ENCODE data around the gene TNFRSF19. TPM values are rescaled to one million over a fixed set of nuclear protein-coding genes. Genes with fewer than 3 reads are reported as not detected.

The TNFRSF19 gene
- total and polyA plus RNA-seq, 3 experiments from 2014 or later: not detected

DNA sequence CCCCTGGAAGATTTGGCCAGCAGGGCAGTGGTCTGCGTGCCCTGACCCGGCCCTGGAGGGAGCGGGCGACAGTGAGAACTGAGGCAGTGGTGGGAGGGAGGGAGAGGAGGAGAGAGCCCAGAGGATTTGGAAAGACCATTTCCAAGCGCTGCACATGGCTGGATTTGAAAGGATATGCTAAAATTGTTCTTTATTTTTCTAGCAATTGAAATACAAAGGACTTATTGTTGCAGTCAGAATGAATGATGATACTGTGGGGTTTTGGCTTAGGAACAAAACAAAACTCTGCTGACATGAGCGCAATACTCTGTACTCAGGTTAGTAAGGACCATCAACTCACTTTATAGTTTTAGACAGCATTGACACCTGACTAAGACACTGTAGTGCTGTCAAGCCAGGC lies 69.5 kb downstream of the TNFRSF19 start:
- H3K4me3 ChIP-seq (ENCODE audit: low read length): no peak overlapping the region
- no peaks in the 10 kb centered on the region for H3K36me3 ChIP-seq (ENCODE audit: insufficient read depth, low read length)
- Mint-ChIP-seq H3K27ac (no peak overlapping the region), H3K4me3 (no peak overlapping the region), H3K36me3 (no peaks in the 10 kb centered on the region), H3K4me1 (no peaks in the 10 kb centered on the region), H3K9me3 (peaks cover 0 to 2% (median 0%) of the 10 kb centered on the region in 5 donors), H3K27me3 (peaks cover 0 to 1% of the 10 kb centered on the region in 2 donors)
- H3K27me3 ChIP-seq (ENCODE audit: insufficient read depth, low read length, poor library complexity, severe bottlenecking): no peaks in the 10 kb centered on the region
- POLR2A ChIA-PET: no interaction called here
- CTCF ChIA-PET: interaction anchor here (0.7 kb wide), 1 partner anchor 10 kb away, joined by 3 read pairs; no protein-coding TSS in a partner anchor
- H3K9me3 ChIP-seq (ENCODE audit: low read length): no peaks in the 10 kb centered on the region
- H3K4me1 ChIP-seq (ENCODE audit: insufficient read depth, low read length): no peaks in the 10 kb centered on the region
- H3K27ac ChIP-seq (ENCODE audit: low read depth, low read length): no peak overlapping the region
- DNase-seq: no peak

DNA sequence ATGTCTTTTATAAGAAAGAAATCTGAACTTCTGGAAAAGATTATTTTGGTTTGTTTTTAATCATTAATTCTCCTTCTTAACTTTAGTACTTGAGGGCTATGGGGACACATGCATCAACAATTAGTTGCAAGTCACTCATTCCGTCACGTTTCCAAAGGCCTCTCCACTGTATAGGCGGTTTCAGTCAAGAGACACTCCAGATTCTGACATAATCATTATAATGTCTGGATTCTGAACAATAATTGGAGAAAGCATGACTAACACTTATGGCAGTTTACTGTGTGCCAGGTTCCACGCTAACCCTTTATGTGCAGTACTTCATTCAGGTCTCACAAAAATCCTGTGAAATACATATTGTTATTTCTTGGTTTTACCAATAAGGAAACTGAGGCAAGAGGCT lies 71.9 kb downstream of the TNFRSF19 start:
- H3K27ac Mint-ChIP-seq: no peak overlapping the region
- no peaks in the 10 kb centered on the region for H3K9me3 ChIP-seq (ENCODE audit: low read length)
- no peaks in the 10 kb centered on the region for H3K36me3 ChIP-seq (ENCODE audit: insufficient read depth, low read length)
- H3K4me1 ChIP-seq (ENCODE audit: insufficient read depth, low read length): no peaks in the 10 kb centered on the region
- DNase-seq: no peak
- no peak overlapping the region for H3K27ac ChIP-seq (ENCODE audit: low read depth, low read length)
- H3K4me3 Mint-ChIP-seq: no peak overlapping the region
- ChIA-PET CTCF (no interaction called here), POLR2A (no interaction called here)
- H3K27me3 Mint-ChIP-seq: peaks cover 1 to 14% of the 10 kb centered on the region in 2 donors
- no peaks in the 10 kb centered on the region for H3K36me3 Mint-ChIP-seq
- H3K4me3 ChIP-seq (ENCODE audit: low read length): no peak overlapping the region
- no peaks in the 10 kb centered on the region for H3K27me3 ChIP-seq (ENCODE audit: insufficient read depth, low read length, poor library complexity, severe bottlenecking)
- no peaks in the 10 kb centered on the region for H3K4me1 Mint-ChIP-seq
- peaks cover 0 to 2% (median 0%) of the 10 kb centered on the region in 5 donors for H3K9me3 Mint-ChIP-seq

DNA sequence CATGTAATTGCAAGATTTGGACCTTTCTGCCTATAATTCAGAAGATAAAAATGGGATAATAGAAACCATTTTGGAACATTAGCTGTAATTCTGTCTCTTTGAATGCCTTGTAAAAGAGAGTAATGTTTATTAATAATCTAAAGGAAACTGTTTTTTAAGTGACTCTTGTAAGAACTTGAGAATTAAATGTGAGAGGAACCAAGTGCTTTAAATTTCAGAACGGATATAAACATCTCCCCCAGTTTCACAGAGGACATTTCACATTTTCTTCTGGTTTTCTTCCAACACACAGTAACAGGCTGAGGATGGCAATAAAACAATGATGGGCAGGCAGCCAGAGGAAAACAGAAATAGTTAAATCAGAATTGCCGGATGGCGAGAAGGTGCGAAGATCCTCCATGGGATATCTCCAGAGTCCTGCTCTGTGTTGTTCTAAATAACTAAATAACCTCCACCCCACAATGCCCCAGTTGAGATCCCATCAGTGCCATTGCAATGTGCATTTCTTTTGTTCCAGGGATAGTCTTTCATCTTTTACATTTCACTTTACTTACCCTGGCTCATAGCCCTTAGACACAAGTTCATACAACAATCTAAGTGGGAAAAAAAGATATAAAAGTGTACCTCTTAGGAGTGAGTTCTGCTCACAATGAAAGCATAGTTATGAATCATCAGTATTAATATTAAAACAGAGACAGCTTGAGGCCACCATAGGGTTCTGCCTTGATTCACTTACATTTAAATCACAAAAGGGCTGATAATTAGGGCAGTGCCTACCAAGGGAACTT lies 73.3 kb downstream of the TNFRSF19 start:
- POLR2A ChIA-PET: no interaction called here
- CTCF ChIA-PET: no interaction called here
- Mint-ChIP-seq H3K4me3 (no peak overlapping the region), H3K9me3 (peaks cover 0 to 2% (median 0%) of the 10 kb centered on the region in 5 donors), H3K36me3 (no peaks in the 10 kb centered on the region), H3K27me3 (peaks cover 1 to 25% of the 10 kb centered on the region in 2 donors), H3K4me1 (no peaks in the 10 kb centered on the region), H3K27ac (no peak overlapping the region)
- no peak overlapping the region for H3K27ac ChIP-seq (ENCODE audit: low read depth, low read length)
- DNase-seq: no peak
- H3K4me1 ChIP-seq (ENCODE audit: insufficient read depth, low read length): no peaks in the 10 kb centered on the region
- H3K9me3 ChIP-seq (ENCODE audit: low read length): no peaks in the 10 kb centered on the region
- H3K36me3 ChIP-seq (ENCODE audit: insufficient read depth, low read length): no peaks in the 10 kb centered on the region
- H3K4me3 ChIP-seq (ENCODE audit: low read length): no peak overlapping the region
- no peaks in the 10 kb centered on the region for H3K27me3 ChIP-seq (ENCODE audit: insufficient read depth, low read length, poor library complexity, severe bottlenecking)

DNA sequence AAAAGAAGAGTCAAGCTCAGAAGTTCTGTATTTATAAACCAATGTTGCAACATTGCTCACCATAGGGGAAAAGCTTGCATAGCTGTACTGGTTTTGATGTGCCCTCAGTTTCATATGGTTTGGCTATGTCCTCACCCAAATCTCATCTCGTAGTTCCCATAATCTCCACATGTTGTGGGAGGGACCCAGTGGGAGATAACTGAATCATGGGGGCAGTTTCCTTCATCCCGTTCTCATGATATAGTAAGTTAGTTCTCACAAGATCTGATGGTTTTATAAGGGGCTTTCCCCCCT lies 73.9 kb downstream of the TNFRSF19 start:
- POLR2A ChIA-PET: no interaction called here
- Histone ChIP-seq H3K27me3 (ENCODE audit: insufficient read depth, low read length, poor library complexity, severe bottlenecking) (no peaks in the 10 kb centered on the region), H3K4me1 (ENCODE audit: insufficient read depth, low read length) (no peaks in the 10 kb centered on the region), H3K27ac (ENCODE audit: low read depth, low read length) (no peak overlapping the region), H3K4me3 (ENCODE audit: low read length) (no peak overlapping the region), H3K9me3 (ENCODE audit: low read length) (no peaks in the 10 kb centered on the region), H3K36me3 (ENCODE audit: insufficient read depth, low read length) (no peaks in the 10 kb centered on the region)
- Mint-ChIP-seq H3K27ac (no peak overlapping the region), H3K27me3 (peaks cover 1 to 31% of the 10 kb centered on the region in 2 donors), H3K4me1 (no peaks in the 10 kb centered on the region), H3K9me3 (peaks cover 0 to 2% (median 0%) of the 10 kb centered on the region in 5 donors), H3K4me3 (no peak overlapping the region), H3K36me3 (no peaks in the 10 kb centered on the region)
- CTCF ChIA-PET: no interaction called here
- DNase-seq: no peak

DNA sequence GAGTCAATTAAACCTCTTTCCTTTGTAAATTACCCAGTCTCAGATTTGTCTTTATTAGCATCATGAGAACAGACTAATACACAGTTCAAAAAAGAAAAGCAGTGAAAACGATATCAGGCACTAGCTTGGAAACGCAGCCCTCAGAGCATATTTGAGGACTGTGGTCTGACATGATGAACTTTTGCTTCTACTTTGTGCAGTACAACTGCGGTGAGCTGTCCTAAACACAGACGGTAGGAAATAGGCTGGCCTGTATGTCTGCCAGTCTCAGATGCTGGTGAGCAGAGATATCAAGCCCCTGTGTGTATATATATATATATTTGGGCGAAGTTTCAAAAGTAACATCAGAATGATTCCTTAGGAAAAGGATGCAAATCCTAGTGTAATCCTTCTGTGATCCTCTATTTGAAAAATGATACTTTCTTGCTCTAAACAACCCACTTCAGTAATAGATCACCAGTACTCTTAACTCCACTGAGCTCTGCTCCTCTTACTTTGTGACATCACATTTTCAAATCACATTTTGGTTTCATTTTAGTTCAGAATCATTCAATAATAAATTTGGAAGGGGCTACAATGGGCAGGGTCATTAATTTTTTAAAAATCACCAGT lies 74.4 kb downstream of the TNFRSF19 start:
- POLR2A ChIA-PET: no interaction called here

DNA sequence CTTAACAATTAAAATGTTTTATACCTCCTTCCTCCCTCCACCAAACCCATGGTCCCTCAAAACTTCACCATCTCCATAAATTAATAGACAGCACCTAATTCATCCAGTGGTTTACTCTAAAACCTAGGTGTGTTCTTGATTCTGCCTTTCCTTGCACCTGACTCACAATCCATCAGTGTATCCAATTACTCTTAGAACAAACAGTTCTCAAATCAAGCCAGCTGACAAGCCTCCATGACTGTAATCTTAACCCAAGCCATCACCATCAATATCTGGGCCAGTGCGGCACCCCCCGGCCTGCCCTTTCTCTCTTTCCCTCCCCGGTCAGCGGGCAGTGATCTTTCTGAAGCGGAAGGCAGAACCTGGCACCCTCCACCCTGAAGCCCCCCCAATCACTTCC lies 75.6 kb downstream of the TNFRSF19 start:
- no peak overlapping the region for H3K4me3 Mint-ChIP-seq
- no peaks in the 10 kb centered on the region for H3K36me3 Mint-ChIP-seq
- no peak overlapping the region for H3K4me3 ChIP-seq (ENCODE audit: low read length)
- H3K4me1 ChIP-seq (ENCODE audit: insufficient read depth, low read length): no peaks in the 10 kb centered on the region
- H3K27ac ChIP-seq (ENCODE audit: low read depth, low read length): no peak overlapping the region
- DNase-seq: no peak
- CTCF ChIA-PET: no interaction called here
- H3K36me3 ChIP-seq (ENCODE audit: insufficient read depth, low read length): no peaks in the 10 kb centered on the region
- H3K27me3 ChIP-seq (ENCODE audit: insufficient read depth, low read length, poor library complexity, severe bottlenecking): no peaks in the 10 kb centered on the region
- H3K9me3 ChIP-seq (ENCODE audit: low read length): no peaks in the 10 kb centered on the region
- POLR2A ChIA-PET: no interaction called here
- H3K9me3 Mint-ChIP-seq: peaks cover 0 to 2% (median 0%) of the 10 kb centered on the region in 5 donors
- no peak overlapping the region for H3K27ac Mint-ChIP-seq
- H3K27me3 Mint-ChIP-seq: peaks cover 11 to 46% of the 10 kb centered on the region in 2 donors
- no peaks in the 10 kb centered on the region for H3K4me1 Mint-ChIP-seq

More for the DNA sequence above, 74.4 kb downstream of the TNFRSF19 start:
- Histone ChIP-seq H3K4me1 (ENCODE audit: insufficient read depth, low read length) (no peaks in the 10 kb centered on the region), H3K27ac (ENCODE audit: low read depth, low read length) (no peak overlapping the region), H3K27me3 (ENCODE audit: insufficient read depth, low read length, poor library complexity, severe bottlenecking) (no peaks in the 10 kb centered on the region), H3K9me3 (ENCODE audit: low read length) (no peaks in the 10 kb centered on the region), H3K4me3 (ENCODE audit: low read length) (no peak overlapping the region), H3K36me3 (ENCODE audit: insufficient read depth, low read length) (no peaks in the 10 kb centered on the region)
- Mint-ChIP-seq H3K4me1 (no peaks in the 10 kb centered on the region), H3K9me3 (peaks cover 0 to 2% (median 0%) of the 10 kb centered on the region in 5 donors), H3K36me3 (no peaks in the 10 kb centered on the region), H3K27ac (no peak overlapping the region), H3K27me3 (peaks cover 6 to 36% of the 10 kb centered on the region in 2 donors), H3K4me3 (no peak overlapping the region)
- CTCF ChIA-PET: no interaction called here
- no peak for DNase-seq

DNA sequence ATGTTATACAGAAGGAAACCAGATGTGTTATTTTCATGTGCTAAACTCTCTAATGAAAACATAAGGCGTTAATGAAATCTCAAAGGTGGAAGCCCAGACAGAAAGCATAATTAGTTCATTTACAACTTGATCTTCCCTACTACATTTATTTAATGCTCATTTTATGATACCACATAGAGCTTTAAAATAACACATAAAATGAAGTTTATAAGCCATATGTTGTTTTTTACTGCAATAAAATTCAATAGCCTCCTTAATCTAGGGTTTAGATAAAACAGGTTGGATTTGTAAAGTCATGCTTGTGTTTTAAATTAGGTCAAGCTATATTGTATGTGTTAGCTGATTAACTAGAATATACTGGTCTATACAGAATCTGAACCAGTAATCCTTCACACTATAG lies 81.2 kb downstream of the TNFRSF19 start:
- Mint-ChIP-seq H3K4me1 (peaks cover 16 to 28% (median 25%) of the 10 kb centered on the region in 3 donors), H3K4me3 (no peak overlapping the region), H3K27me3 (peaks cover 11 to 51% of the 10 kb centered on the region in 2 donors), H3K27ac (no peak overlapping the region), H3K36me3 (no peaks in the 10 kb centered on the region), H3K9me3 (peaks cover 0 to 2% (median 0%) of the 10 kb centered on the region in 5 donors)
- H3K36me3 ChIP-seq (ENCODE audit: insufficient read depth, low read length): no peaks in the 10 kb centered on the region
- H3K9me3 ChIP-seq (ENCODE audit: low read length): no peaks in the 10 kb centered on the region
- no peaks in the 10 kb centered on the region for H3K27me3 ChIP-seq (ENCODE audit: insufficient read depth, low read length, poor library complexity, severe bottlenecking)
- no peak for DNase-seq
- CTCF ChIA-PET: no interaction called here
- H3K4me3 ChIP-seq (ENCODE audit: low read length): no peak overlapping the region
- no peak overlapping the region for H3K27ac ChIP-seq (ENCODE audit: low read depth, low read length)
- POLR2A ChIA-PET: no interaction called here
- H3K4me1 ChIP-seq (ENCODE audit: insufficient read depth, low read length): no peaks in the 10 kb centered on the region

DNA sequence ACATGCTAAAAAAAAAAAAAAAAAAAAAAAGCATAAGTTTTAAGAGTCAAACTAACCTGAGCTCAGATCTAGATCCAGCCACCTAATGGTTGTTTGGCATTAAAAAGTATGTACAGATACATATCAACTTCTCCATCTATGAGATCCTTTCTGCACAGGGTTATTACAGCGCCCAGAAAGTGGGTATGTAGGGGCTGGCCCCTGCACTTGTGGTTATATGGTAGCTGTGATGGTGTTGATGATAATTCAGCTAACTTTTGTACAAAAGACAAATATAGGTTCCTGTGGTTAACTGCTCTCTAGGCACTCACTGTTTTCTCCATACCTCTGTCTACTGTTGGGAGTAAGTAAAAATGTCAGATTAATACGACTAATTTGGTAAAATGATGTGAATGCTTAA lies 81.7 kb downstream of the TNFRSF19 start:
- Histone ChIP-seq H3K27me3 (ENCODE audit: insufficient read depth, low read length, poor library complexity, severe bottlenecking) (no peaks in the 10 kb centered on the region), H3K4me1 (ENCODE audit: insufficient read depth, low read length) (no peaks in the 10 kb centered on the region), H3K36me3 (ENCODE audit: insufficient read depth, low read length) (no peaks in the 10 kb centered on the region), H3K9me3 (ENCODE audit: low read length) (no peaks in the 10 kb centered on the region), H3K27ac (ENCODE audit: low read depth, low read length) (no peak overlapping the region), H3K4me3 (ENCODE audit: low read length) (no peak overlapping the region)
- Mint-ChIP-seq H3K9me3 (peaks cover 0 to 2% (median 0%) of the 10 kb centered on the region in 5 donors), H3K4me3 (peak overlapping the region in 4 of 7 donors; percentile 20 to 45 (median 33)), H3K27me3 (peaks cover 11 to 47% of the 10 kb centered on the region in 2 donors), H3K4me1 (peaks cover 16 to 28% (median 25%) of the 10 kb centered on the region in 3 donors), H3K36me3 (no peaks in the 10 kb centered on the region), H3K27ac (no peak overlapping the region)
- peak in 1 of 5 donors; percentile 41 for DNase-seq
- ChIA-PET CTCF (no interaction called here), POLR2A (no interaction called here)

Measured in CD8-positive, alpha-beta memory T cell (primary cell).